Mucosa of descending colon (tissue), 3 donors: ENCODE results near the gene WHRN. TPM values are rescaled to one million over a fixed set of nuclear protein-coding genes. Genes with fewer than 3 reads are reported as not detected.

Experiments
- ATAC-seq: fragments of 200-7000 bp; cut with Tn5 transposase; one replicate; pipeline ENCODE4 v1.9.1; 2020; ENCODE audit warnings: mild to moderate bottlenecking, moderate library complexity
- DNase-seq, 3 donors: peaks; one replicate each; pipeline ENCODE4 v3.0.0-alpha.2; 2020
- H3K36me3 ChIP-seq: fragments of 200-600 bp; one replicate; pipeline ENCODE4 v1.8.0; 2021; ENCODE audit warnings: low read depth, mild to moderate bottlenecking
- H3K4me1 ChIP-seq: fragments of 200-600 bp; one replicate; pipeline ENCODE4 v1.8.0; 2021; ENCODE audit warnings: low read depth, mild to moderate bottlenecking
- H3K4me3 ChIP-seq: fragments of 200-600 bp; one replicate; pipeline ENCODE4 v1.8.0; 2021; ENCODE audit warnings: mild to moderate bottlenecking
- H3K9me3 ChIP-seq: fragments of 200-600 bp; one replicate; pipeline ENCODE4 v1.8.0; 2021; ENCODE audit warnings: mild to moderate bottlenecking
- CTCF ChIP-seq: fragments of 200-600 bp; IDR thresholded peaks from one replicate; pipeline ENCODE4 v1.8.0; 2022; ENCODE audit warnings: antibody characterized with exemption, mild to moderate bottlenecking
- intact Hi-C, 2 donors: fragments of 100-400 bp; cut with DNase I in 1 of 2; cut with micrococcal nuclease in 1 of 2; formaldehyde crosslinking; loops; one replicate each; pipeline versions ENCODE4 v1.11.0 to v1.11.1; 2022; cut with DNase I, micrococcal nuclease
- total RNA-seq, 3 donors: library from RNA; stranded (reverse); fragmentation: NEBNext Ultra II Directional in 2 of 3; extraction: Animal tissue kit (Norgen Biotek cat#: 25700) in 2 of 3; gene quantifications; one replicate each; pipeline versions ENCODE4 v1.2.1 to v1.2.4, GENCODE V29; 2021 to 2023
- donor health status: DM: no; HTN: no; CAD: no; lungs with moderate emphysema.
- donor health status: DM: no; HTN: no; CAD: no.
- donor health status: DM: no; HTN: yes; CAD: no.

WHRN gene
- total RNA-seq, 3 donors from 2014 or later = 2.8 to 19.1 (median 4.7) TPM

- ATAC-seq (no peak), DNase-seq (no peak)
- intact Hi-C loops = no loop called here
- Histone ChIP-seq H3K4me1 (no peaks in the 10 kb centered on the region), H3K36me3 (no peaks in the 10 kb centered on the region), H3K4me3 (no peak overlapping the region), H3K9me3 (no peaks in the 10 kb centered on the region)
- TF ChIP-seq CTCF = no peak
Observed at GRCh38 chr9:114431770-114432169, 73.5 kb downstream of the WHRN start.

- no peak for TF ChIP-seq CTCF
- Histone ChIP-seq H3K9me3 (no peaks in the 10 kb centered on the region), H3K4me3 (no peak overlapping the region), H3K4me1 (no peaks in the 10 kb centered on the region), H3K36me3 (no peaks in the 10 kb centered on the region)
- intact Hi-C loops = no loop called here
- ATAC-seq (no peak), DNase-seq (no peak)
Observed at GRCh38 chr9:114431003-114431402, 74.3 kb downstream of the WHRN start.

- DNase-seq (no peak), ATAC-seq (no peak)
- no peaks in the 10 kb centered on the region for H3K36me3 ChIP-seq
- no peaks in the 10 kb centered on the region for H3K9me3 ChIP-seq
- no peaks in the 10 kb centered on the region for H3K4me1 ChIP-seq
- no peak overlapping the region for H3K4me3 ChIP-seq
- intact Hi-C loops = no loop called here
- no peak for TF ChIP-seq CTCF
Observed at GRCh38 chr9:114430457-114430856, 74.8 kb downstream of the WHRN start.

GRCh38 chr9:114429488-114429887 lies 75.8 kb downstream of the WHRN start:
- H3K36me3 ChIP-seq = no peaks in the 10 kb centered on the region
- no peaks in the 10 kb centered on the region for H3K4me1 ChIP-seq
- no peak overlapping the region for H3K4me3 ChIP-seq
- DNase-seq (no peak), ATAC-seq (no peak)
- H3K9me3 ChIP-seq = no peaks in the 10 kb centered on the region
- intact Hi-C loops = no loop called here
- TF ChIP-seq CTCF = no peak

GRCh38 chr9:114428466-114428865 lies 76.8 kb downstream of the WHRN start:
- intact Hi-C loops = no loop called here
- Histone ChIP-seq H3K4me3 (no peak overlapping the region), H3K36me3 (no peaks in the 10 kb centered on the region), H3K4me1 (no peaks in the 10 kb centered on the region), H3K9me3 (no peaks in the 10 kb centered on the region)
- no peak for TF ChIP-seq CTCF
- ATAC-seq (no peak), DNase-seq (no peak)

GRCh38 chr9:114427644-114428043 lies 77.6 kb downstream of the WHRN start:
- TF ChIP-seq CTCF = no peak
- H3K9me3 ChIP-seq = no peaks in the 10 kb centered on the region
- ATAC-seq = no peak
- no peaks in the 10 kb centered on the region for H3K36me3 ChIP-seq
- DNase-seq = no peak
- no peaks in the 10 kb centered on the region for H3K4me1 ChIP-seq
- intact Hi-C loops = no loop called here
- no peak overlapping the region for H3K4me3 ChIP-seq
